Skeletal muscle cell (primary cell): ENCODE measurements around the gene PASK.
A peak's percentile ranks its signal among the peaks of the same experiment; 100 is the strongest.

Experiments
- DNase-seq: peaks from one replicate; pipeline ENCODE4 v3.0.0-alpha.2; 2010; ENCODE audit warnings: low read depth
- H3K4me3 ChIP-seq: 2 replicates; pipeline ENCODE4 v1.5.1; 2011; ENCODE audit warnings: low read depth, mild to moderate bottlenecking, control low read depth, low read length, moderate library complexity

Gene PASK

DNA sequence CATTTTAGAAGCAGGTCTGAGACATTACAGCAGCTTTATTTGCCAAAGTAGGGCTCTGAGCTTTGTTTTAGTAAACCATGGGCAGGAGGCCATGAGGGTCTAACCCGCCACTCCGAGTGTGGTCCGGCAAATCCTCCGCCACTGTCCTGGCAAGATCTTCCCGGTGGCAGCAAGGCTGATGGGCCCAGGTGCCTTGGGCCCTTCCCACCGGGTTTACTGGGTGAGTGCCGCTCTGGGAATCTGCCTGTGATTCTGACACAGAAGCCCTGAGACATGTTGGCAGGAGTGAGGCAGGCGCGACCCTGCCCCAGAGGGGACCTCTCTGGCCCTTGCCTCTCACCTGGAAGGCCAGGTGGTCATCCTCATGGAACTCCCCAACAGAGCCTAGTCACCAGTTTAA, 77.1 kb downstream of the PASK start:
- H3K4me3 ChIP-seq = no peak overlapping the region
- DNase-seq = no peak

DNA sequence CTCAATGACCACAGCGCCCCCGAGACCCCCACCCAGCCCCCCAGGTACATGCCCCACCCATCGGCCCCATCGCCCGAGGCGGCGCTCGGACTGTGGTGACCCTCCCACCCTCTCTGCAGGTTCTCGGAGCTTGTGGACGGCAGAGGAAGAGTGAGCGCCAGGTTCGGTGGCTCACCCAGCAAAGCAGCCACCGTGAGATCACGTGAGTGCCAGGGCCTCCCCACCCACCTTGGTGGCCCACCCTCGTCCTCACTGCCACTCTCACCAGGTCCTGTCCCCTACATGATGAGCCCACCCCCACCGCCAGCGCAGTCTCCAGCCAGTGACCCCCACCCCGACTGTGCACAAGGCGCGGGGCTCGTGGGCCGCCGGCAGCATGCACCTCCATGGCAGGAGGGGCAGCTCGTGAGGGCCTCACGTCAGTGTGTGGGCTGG, 77.6 kb downstream of the PASK start:
- DNase-seq = no peak
- no peak overlapping the region for H3K4me3 ChIP-seq

DNA sequence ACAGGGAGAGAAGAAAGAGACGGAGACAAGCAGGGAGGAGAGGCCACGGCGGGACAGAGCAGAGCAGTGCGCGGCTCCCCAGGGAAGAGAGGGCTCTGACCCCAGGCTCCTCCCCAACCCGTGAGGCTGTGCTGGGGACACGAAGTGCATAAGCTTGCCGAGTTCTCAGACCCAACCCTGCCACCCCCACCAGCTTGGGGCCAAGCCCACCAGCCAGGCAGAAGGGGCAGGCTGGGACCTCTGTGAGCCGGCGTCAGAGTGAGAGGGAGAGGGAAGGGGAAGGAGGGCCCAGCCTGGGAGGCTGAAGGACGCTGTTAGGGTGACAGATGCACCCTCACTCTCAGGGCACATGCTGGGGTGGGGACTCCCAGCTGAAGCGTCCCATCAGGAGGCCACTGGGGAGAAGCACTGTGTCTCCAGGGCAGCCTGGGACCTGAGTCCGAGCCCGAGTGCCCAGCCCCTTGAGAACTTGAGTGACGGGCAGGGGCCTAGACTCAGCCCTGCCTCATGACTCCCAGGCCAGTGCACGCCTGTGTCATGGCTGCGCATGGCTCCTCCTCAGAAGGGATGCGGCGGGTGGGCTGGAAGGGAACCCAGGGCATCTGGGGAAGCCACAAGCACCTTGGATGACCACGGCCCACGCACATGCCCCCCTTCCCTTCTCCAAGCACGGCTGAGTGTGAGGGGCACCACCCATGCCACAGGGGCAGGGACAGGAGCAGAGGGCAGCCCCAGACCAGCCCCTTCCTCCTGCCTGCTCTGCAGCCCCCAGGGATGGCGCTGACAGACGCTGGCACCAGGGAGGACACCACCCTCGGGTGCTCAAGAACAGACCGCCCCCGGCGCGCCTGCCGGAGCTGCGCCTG, 78.2 kb downstream of the PASK start:
- no peak overlapping the region for H3K4me3 ChIP-seq
- DNase-seq = no peak

DNA sequence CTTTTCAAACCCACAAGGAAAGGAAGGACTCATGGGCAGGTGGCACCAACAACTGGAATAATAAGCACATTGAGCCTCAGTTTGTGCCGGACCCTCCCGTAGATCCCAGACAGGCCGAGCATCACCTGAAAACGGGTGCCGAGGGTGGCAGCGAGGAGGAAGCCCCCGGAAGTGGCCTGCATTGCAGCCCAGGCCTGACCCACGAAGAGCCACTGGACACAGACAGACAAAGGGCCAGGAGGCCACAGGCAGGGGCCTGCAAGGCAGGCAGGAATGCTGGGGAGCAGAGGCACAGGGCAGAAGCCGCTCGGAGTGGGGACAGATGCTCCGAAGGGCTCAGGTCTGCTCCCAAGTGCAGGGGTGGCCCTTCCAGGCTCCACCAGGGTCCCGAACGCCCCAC, 78.9 kb downstream of the PASK start:
- H3K4me3 ChIP-seq = no peak overlapping the region
- no peak for DNase-seq

GRCh38 chr2:241069821-241070281, 79.4 kb downstream of the PASK start:
- DNase-seq = no peak
- no peak overlapping the region for H3K4me3 ChIP-seq

GRCh38 chr2:241068942-241069810, 80.1 kb downstream of the PASK start:
- H3K4me3 ChIP-seq = no peak overlapping the region
- no peak for DNase-seq

DNA sequence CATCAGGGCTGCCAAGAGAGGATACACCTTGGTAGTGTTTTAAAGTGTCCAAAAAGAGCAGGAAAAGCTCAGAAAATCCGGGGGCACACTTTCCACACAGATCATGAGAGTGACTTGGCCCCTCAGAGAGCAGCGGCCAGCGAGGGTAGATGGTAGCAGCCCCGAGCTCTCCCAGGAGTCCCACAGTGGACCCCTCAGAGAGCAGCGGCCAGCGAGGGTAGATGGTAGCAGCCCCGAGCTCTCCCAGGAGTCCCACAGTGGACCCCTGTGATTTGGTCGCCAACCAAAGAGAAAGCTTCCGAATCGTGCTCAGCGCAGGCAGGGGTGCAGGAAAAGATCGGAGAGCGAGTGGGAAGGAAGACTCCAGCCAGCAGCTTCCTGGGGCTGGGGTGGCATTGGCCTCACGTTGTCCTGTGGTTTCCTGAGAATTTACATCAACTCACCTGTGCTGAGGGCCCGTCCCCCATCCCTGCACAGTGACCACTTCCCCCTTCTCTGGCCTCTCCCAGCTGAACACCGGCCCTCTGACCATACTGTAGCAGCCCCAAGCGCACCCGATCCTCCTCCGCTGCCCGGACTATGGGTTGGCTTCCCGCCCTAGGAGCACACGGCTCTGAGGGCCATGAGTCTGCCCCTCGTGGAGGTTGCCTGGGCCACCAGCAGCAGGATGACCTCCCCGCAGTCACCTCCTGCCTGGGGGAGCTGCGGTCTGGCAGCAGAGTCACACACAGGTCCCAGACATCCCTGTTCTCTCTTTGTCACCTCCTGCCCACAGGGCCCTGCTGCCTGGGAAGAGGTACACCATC, 80.9 kb downstream of the PASK start:
- H3K4me3 ChIP-seq = no peak overlapping the region
- no peak for DNase-seq

DNA sequence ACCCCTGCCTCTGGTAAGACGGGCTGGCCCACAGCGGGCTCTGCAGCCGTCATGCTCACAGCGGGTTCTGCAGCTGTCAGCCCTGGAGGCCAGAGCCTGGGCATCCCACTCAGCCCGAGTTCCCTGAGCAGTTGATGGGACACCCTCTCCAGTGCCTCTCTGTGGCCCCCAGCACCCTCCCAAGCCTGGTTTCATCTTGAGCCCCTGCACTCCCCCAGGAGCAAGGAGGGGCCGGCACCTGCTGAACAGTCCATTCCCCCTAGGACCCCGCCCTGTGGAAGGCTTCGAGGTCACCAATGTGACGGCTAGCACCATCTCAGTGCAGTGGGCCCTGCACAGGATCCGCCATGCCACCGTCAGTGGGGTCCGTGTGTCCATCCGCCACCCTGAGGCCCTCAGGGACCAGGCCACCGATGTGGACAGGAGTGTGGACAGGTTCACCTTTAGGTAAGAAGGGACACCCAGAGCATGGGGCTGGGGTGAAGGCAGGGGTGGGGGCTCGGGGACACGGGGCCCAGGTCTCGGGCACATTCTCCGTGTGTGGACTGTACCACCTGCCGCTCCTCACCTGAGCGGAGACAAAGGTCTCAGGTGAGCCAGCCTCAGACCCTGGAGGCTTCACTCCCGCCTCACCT, 81.7 kb downstream of the PASK start:
- no peak overlapping the region for H3K4me3 ChIP-seq
- no peak for DNase-seq

DNA sequence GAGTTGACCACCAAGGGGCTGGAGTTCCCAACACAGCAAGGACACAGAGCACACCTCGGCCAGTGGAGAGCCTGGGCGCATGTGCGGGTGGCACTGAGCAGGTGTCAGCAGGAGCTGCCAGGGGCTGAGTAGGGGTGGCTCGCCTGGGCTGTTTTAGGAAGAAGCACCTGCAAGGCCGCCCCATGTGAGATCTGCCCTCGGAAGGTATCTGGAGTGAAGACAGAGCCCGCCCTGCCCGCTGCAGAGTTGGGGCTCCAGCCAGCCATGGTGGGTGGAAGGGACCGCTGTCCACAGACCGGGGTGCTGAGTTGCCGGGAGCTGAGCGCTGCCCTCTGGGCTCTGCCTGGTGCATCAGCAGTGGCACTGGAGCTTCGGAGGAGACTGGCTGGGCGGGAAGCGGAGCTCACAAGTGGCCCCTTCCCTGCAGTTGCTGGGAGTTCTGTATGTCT, 82.4 kb downstream of the PASK start:
- DNase-seq = no peak
- H3K4me3 ChIP-seq = no peak overlapping the region

DNA sequence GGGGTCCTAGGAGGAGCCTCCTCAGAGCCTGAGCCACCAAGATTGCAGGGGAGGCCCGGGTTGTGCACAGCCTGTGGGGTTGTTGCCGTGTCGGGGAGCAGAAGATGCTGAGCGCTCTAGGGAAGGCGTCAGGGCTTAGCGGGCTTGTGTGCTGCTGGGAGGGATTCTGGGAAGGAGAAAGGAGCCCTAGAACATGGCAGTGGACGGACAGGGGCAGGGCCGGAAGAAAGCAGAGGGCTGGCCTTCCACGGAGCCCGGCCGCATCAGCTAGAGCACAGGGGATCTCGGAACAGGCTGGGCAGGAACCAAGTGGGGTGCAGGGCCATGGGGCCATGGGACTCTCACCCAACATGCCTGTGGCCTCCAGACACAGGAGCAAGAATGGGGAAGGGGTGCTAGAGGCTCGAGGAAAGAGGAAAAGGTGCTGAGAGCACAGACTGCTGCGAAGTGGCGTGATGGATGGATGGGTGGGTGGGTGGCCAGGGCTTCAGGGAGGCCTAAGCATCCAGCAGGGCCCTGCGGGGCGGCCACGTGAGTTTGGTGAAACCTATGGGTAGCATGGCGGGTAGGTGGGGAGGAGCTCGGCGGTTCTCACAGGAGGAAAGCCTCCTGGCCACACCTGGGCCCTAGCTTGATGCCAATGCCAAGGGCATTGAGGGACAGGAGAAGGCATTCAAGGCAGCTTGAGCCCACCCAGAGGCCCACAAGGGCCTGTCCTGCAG, 82.9 kb downstream of the PASK start:
- DNase-seq = no peak
- H3K4me3 ChIP-seq = no peak overlapping the region

- no peak overlapping the region for H3K4me3 ChIP-seq
- no peak for DNase-seq
Observed at GRCh38 chr2:241065355-241065803, 83.9 kb downstream of the PASK start.

- H3K4me3 ChIP-seq = no peak overlapping the region
- no peak for DNase-seq
Observed at GRCh38 chr2:241064802-241065354, 84.4 kb downstream of the PASK start.

GRCh38 chr2:241064008-241064801, 85.1 kb downstream of the PASK start:
- no peak overlapping the region for H3K4me3 ChIP-seq

GRCh38 chr2:241063587-241063986, 85.7 kb downstream of the PASK start:
- DNase-seq = no peak
- H3K4me3 ChIP-seq = no peak overlapping the region

More at GRCh38 chr2:241064008-241064801, 85.1 kb downstream of the PASK start:
- no peak for DNase-seq

- no peak overlapping the region for H3K4me3 ChIP-seq
- no peak for DNase-seq
Observed at GRCh38 chr2:241063093-241063551, 86.2 kb downstream of the PASK start.

GRCh38 chr2:241062389-241063092, 86.7 kb downstream of the PASK start:
- no peak for DNase-seq
- H3K4me3 ChIP-seq = no peak overlapping the region

DNA sequence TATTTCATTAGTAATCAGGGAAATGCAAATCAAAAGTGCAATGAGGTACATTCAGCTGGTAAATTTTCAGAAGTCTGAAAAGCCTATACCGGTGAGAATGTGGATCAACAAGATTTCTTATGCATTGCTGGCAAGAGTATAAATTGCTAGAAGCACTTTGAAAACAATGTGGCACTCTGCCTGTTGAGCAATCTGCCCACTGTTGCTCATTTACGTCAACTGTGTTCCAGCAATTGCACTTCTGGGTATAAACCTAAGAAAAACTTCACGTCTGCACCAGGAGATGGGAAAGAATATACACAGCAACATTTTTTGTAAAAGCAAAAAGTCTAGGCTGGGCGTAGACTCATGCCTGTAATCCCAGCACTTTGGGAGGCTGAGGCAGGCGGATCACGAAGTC, 88.0 kb downstream of the PASK start:
- H3K4me3 ChIP-seq = no peak overlapping the region
- DNase-seq = peak; percentile 66
